GM12891 (cell line): ENCODE data around the gene PAX7.

ENCODE experiments used
- DNase-seq: peaks from one replicate; pipeline ENCODE4 v3.0.0; 2011; ENCODE audit warnings: low spot score; ENCODE audit not compliant: insufficient read length
- FAIRE-seq: peaks from 2 replicates; lab custom pipeline; 2011; peaks lifted over from hg19 to GRCh38; lab: Jason Lieb, UNC
- PAX5 ChIP-seq: IDR thresholded peaks from 2 replicates; pipeline ENCODE4 v1.6.1; 2011; ENCODE audit warnings: low read length, moderate library complexity, mild to moderate bottlenecking; ENCODE audit not compliant: insufficient read depth, severe bottlenecking
- POLR2A ChIP-seq: IDR thresholded peaks from 2 replicates; pipeline ENCODE4 v1.6.1; 2011; ENCODE audit warnings: low read depth, low read length, control low read depth
- POLR2AphosphoS5 ChIP-seq: IDR thresholded peaks from 2 replicates; pipeline ENCODE4 v1.6.1; 2011; ENCODE audit warnings: low read depth, low read length, control low read depth
- POU2F2 ChIP-seq: IDR thresholded peaks from 2 replicates; pipeline ENCODE4 v1.6.1; 2011; ENCODE audit warnings: low read depth, mild to moderate bottlenecking, control low read depth, low read length, moderate library complexity
- SPI1 ChIP-seq: IDR thresholded peaks from 2 replicates; pipeline ENCODE4 v1.6.1; 2011; ENCODE audit warnings: low read depth, low read length, control low read depth
- TAF1 ChIP-seq: IDR thresholded peaks from 2 replicates; pipeline ENCODE4 v1.6.1; 2011; ENCODE audit warnings: low read depth, low read length, control low read depth

The PAX7 gene

DNA sequence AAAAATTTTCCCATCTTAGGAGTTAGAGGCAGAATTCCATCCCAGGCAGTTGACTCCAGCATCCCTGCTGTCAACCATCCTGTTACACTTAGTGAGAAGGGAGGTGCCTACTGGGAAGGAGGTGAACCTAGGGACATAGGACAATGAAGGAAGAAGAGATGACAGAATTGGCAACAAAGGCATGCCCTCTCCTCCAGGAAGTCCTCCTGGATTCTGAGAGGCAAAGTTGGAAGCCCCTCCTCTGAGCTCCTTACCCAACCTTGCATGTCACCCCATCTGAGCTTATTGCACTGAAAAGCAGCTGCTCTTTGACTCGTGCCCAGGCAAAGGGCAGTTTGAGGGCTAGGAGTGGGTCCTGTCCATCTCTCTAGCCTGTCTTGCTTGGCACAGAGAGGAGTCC, 66.9 kb downstream of the PAX7 start:
- TF ChIP-seq POLR2A (no peak), POU2F2 (no peak), SPI1 (no peak), PAX5 (no peak), POLR2AphosphoS5 (no peak)
- DNase-seq (no peak), FAIRE-seq (no peak)

DNA sequence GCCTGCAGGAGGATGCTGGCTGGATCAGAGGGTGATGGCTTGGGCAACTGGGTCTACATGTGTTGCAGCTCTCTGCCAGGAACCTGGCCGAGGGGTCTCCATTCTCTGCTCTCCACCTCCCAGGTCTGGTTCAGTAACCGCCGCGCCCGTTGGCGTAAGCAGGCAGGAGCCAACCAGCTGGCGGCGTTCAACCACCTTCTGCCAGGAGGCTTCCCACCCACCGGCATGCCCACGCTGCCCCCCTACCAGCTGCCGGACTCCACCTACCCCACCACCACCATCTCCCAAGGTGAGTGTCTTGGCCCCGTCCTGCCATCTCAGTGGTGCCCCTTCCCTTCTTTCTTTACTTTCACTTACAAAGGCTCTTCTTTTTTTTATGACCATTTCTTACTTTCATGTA, 69.9 kb downstream of the PAX7 start:
- TF ChIP-seq POLR2AphosphoS5 (no peak), PAX5 (no peak), TAF1 (no peak)
- DNase-seq (no peak), FAIRE-seq (no peak)

DNA sequence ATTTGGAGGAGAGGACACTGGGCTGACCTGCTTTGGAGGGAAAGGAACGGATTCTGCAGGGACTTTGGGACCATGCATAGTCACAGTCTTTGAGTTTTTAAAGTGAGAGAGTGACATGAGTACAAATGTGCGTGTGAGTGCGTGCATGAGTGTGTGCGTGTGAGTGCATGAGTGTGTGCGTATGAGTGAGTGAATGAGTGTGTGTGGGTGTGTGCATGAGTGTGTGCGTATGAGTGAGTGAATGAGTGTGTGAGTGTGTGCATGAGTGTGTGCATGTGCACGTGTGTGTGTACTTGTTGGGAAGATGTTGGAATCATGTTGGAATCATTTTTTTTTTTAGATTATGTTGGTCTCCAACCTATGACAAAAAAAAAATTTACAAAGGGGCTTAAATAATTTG, 70.5 kb downstream of the PAX7 start:
- no peak for DNase-seq
- TF ChIP-seq POU2F2 (no peak), POLR2A (no peak), TAF1 (no peak), PAX5 (no peak), SPI1 (no peak), POLR2AphosphoS5 (no peak)
- no peak for FAIRE-seq

DNA sequence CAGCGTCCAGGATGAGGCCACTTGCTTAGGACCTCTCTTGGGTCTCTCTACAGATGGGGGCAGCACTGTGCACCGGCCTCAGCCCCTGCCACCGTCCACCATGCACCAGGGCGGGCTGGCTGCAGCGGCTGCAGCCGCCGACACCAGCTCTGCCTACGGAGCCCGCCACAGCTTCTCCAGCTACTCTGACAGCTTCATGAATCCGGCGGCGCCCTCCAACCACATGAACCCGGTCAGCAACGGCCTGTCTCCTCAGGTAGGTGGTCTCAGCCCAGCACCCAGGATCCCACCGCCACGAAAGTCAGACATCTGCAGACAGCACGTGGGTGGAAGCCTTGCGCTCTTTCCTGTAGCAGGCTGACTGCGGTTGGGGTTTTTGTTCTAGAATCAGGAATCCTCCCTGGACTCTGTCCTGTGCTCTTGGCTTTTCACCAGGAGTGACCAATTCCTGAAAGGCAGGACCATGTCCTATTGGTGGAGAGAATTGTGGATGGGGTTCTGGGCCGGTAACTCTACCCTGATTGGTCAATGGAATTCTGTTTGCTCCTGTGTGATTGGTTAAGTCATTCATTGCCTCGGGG, 72.5 kb downstream of the PAX7 start:
- DNase-seq (no peak), FAIRE-seq (no peak)
- no peak for TF ChIP-seq POLR2A
- no peak for TF ChIP-seq PAX5
- TF ChIP-seq POU2F2, result no peak
- no peak for TF ChIP-seq POLR2AphosphoS5
- no peak for TF ChIP-seq TAF1
- no peak for TF ChIP-seq SPI1

DNA sequence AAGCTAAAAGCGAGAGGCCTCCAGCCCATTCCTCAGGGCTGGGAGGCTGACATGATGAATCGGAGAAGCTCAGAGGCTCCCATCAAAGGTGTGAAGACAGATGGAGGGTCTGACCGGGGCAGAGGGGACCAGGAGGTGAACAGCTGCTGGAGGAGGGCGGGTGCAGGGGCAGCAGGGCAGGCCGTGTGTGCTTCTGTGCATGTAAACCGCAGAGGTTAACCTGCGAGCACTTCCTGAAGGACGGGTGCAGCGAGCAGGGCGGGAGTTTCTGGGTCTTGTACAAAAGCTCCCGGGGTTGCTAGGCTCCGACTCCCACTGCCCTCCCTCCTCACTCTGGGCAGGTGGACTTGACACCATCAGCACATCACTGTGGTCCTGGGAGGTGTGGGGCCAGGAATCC, 75.2 kb downstream of the PAX7 start:
- DNase-seq (no peak), FAIRE-seq (no peak)
- TF ChIP-seq POLR2A (no peak), PAX5 (no peak), TAF1 (no peak), POLR2AphosphoS5 (no peak), POU2F2 (no peak), SPI1 (no peak)

DNA sequence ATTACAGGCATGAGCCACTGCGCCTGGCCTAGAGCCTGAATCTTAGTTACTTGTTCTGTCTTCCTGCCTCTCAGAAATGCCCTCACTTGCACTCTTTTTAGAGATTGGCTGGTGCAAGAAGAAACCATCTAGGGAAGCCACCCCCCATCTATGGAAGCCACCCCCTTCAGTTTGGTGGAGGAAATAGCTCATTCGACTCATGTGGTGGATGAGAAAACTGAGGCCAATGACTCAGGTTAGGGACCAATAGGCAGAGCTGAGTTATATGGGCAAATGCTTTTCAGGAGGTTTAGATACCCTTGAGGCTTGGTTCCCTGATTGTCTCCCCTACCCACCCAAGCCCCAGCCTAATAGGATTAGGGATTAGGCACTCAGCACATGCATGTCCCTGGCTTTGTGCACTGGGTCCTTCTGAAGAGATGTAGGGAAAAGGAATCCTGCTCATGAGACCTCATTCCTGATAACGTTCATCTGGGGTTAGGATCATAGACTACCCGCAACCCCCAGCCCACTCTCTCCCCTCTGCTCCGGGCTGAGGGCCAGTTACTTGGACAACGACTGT, 77.1 kb downstream of the PAX7 start:
- DNase-seq (no peak), FAIRE-seq (no peak)
- TF ChIP-seq POLR2AphosphoS5 (no peak), SPI1 (no peak), POLR2A (no peak), TAF1 (no peak), POU2F2 (no peak), PAX5 (no peak)

DNA sequence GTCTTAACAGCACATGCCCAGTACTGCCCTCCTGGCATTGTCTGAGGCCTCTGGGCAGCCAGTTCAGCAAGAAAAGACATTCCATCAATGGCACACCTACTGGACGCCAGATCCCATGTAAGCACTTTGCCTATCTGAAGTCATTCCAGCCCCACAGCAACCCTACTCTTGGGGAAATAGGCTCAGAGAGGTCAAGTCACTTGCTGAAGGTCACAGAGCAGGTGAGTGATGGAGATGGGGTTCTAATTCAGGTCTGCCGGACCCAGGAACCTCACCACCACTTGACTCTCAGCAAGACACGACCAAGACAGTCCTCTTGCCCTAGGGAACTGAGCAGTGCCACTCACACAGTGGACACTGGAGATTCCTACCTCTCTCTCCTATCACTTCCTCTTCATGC, 79.4 kb downstream of the PAX7 start:
- no peak for TF ChIP-seq POLR2AphosphoS5
- no peak for TF ChIP-seq PAX5
- TF ChIP-seq POU2F2, result no peak
- TF ChIP-seq TAF1, result no peak
- no peak for TF ChIP-seq SPI1
- TF ChIP-seq POLR2A, result no peak
- no peak for FAIRE-seq
- DNase-seq, result no peak

DNA sequence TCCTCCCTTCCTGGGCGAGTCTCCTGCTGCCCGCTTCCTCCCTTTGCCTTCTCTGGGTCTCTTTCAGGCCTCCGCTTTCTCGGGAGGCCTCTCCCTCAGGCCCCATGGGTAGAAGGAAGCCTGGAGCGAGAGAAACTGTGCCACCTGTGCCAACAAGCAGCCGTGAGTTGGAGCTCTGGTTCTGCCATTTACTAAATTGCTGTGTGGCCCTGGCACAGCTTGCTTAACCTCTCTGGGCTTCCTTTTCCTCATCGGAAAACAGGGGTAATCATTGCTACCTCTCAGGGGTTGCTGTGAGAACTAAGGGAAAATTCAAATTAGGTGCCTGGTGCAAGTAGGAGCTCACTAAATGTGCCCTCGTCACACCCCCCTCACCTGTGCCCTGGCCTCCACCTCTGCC, 80.4 kb downstream of the PAX7 start:
- DNase-seq, result no peak
- TF ChIP-seq POU2F2 (no peak), SPI1 (no peak), POLR2AphosphoS5 (no peak), PAX5 (no peak), POLR2A (no peak), TAF1 (no peak)
- FAIRE-seq, result no peak

DNA sequence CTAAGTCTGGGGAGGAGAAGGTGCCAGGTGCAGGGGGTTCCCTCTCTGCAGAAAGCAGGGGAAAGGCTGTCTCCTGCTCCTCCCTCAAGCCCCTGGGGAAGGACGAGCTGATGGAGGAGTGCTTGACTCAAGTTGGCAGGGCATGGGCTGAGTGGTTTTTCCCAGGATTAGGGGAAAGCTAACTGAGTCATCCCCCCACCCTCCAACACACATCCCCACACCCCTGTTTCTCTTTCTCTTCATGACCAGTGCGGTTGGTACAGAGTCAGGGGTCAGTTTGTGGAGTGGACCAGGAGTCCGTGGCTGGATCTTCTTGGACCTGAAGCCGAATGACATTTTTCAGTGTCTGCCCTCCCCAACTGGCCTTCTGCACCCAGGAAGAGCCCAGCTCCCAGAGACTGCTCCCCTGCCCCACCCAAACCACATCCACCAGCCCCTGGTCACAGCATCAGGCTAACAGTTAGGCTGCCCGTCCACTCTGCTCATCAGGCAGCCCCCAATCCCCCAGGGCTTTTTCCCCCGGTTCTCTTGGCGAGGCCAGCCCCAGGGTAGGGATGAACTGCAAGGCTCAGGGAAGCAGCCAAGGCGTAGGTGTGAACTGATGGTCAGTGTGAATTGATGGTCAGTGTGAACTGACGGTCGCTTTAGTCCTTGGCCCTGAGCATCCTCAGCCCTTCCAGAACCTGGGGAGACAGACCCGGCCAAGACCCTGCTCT, 81.0 kb downstream of the PAX7 start:
- TF ChIP-seq POLR2AphosphoS5 (no peak), TAF1 (no peak), PAX5 (no peak), SPI1 (no peak), POLR2A (no peak), POU2F2 (no peak)
- FAIRE-seq, result no peak
- DNase-seq, result no peak

DNA sequence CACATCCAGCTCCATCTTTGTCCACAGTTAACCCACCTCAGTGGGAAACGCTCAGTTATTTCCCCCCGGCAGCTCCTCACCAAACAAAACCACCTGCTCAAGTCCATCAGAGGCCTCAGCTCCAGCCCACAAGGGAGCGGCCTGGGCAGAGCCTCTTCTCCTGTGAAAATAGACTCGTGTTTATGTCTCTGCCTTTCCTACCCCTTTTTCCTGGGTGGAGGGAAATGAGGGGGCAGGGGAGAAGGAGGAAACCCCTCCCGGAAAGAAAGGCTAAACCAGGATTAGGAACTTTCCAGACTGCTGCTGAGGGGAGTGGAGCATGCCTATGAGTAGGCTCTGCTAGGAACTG, 81.6 kb downstream of the PAX7 start:
- FAIRE-seq (no peak), DNase-seq (no peak)
- TF ChIP-seq POLR2AphosphoS5, result no peak
- TF ChIP-seq TAF1, result no peak
- no peak for TF ChIP-seq POLR2A
- no peak for TF ChIP-seq PAX5
- no peak for TF ChIP-seq SPI1
- no peak for TF ChIP-seq POU2F2

DNA sequence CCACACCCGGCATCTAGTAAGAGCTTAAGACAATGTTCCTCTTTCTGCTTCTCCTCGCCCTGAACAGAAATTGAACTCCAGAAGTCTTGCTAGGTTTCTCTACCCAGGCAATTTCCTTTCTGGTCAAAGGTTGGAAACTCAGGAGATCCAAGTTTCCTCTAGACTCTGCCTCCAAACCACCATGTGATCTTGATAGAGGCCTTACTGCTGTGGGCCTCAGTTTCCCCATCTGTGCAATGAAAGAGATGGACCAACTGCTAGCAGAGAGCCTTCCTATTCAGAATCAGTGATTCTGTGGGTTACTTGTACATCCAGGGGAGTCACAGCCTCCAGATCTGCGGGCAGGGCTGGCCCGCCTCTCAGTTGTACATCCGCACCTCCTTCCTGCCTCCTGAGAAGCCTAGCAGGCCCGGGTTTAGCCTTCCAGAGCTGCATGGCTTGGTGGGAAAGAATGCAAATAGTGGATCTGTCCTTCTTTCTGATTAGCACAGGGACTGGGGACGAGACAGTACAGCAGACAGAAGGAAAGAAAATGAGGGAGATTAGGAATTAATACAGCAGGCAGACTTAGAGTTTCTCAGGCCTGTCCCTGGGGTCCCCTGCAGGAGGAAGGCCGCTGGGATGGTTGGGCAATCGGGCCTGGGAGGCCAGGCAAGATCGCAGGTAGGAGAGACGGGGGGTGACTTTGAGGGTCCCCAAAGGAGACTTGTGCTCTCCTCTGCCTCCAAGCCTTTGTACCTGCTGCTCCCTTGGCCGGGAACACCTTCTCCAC, 83.9 kb downstream of the PAX7 start:
- no peak for FAIRE-seq
- TF ChIP-seq POLR2A (no peak), POLR2AphosphoS5 (no peak), SPI1 (no peak), TAF1 (no peak), POU2F2 (no peak), PAX5 (no peak)
- no peak for DNase-seq
